ENCODE results near the gene GPR162. TPM values are rescaled to one million over a fixed set of nuclear protein-coding genes. Genes with fewer than 3 reads are reported as not detected.

The GPR162 gene
- total and polyA plus RNA-seq, 10 of the 15 experiments (the other 5 are each of a cell fraction or from before 2014, with no cell fraction given): not detected

- 83% methylated on average over 14 of the region's 14 CpGs for WGBS (ENCODE audit: insufficient coverage, insufficient replicate concordance, low lambda C conversion rate, missing lambda C conversion rate)
- Histone ChIP-seq H3K79me2 (ENCODE audit: control insufficient read depth, insufficient read depth, low read length) (peaks cover 25% of the 10 kb centered on the region), H3K36me3 (ENCODE audit: control insufficient read depth in 2 of 2, insufficient read depth in 2 of 2, low read length in 1 of 2) (peaks cover 31 to 32% of the 10 kb centered on the region in 2 experiments), H3K4me3 (no peak overlapping the region), H3K27ac (ENCODE audit: control insufficient read depth, insufficient read depth) (no peak overlapping the region), H3K4me1 (ENCODE audit: control insufficient read depth, insufficient read depth, low read length) (peaks cover 9% of the 10 kb centered on the region; the same call in 1 of the 2 replicates), H2AFZ (ENCODE audit: control insufficient read depth, low read depth, low read length) (no peak overlapping the region), H3K27me3 (replicated peaks in 1 of 2; ENCODE audit: control insufficient read depth in 2 of 2, insufficient read depth in 2 of 2, low read length in 1 of 2) (no peaks in the 10 kb centered on the region), H3K9me3 (replicated peaks; ENCODE audit: control insufficient read depth, insufficient read depth, low read length) (no peaks in the 10 kb centered on the region), H3K9ac (ENCODE audit: control insufficient read depth, insufficient read depth, low read length) (no peak overlapping the region), H3K4me2 (ENCODE audit: control insufficient read depth, insufficient read depth) (no peak overlapping the region), H4K20me1 (ENCODE audit: control insufficient read depth, insufficient read depth) (no peaks in the 10 kb centered on the region)
- ChIA-PET RAD21 (ENCODE audit: unreplicated experiment) (interaction anchor here (5.6 kb wide), 1 partner anchor 18 kb away, joined by 41 read pairs; the partner anchor contains the start of gene SPSB2), POLR2A (interaction anchor here (5.0 to 8.9 kb wide), 2 partner anchors 12 to 17 kb away, joined by 52 to 84 read pairs; partner anchors contain the start of genes SPSB2 and TPI1), CTCF (interaction anchor here (9.9 kb wide), 1 partner anchor 14 kb away, joined by 173 read pairs; the partner anchor contains the start of genes SPSB2 and TPI1), SMC1A (ENCODE audit: uncharacterized antibody, unreplicated experiment) (interaction anchor here (4.8 kb wide), 1 partner anchor 12 kb away, joined by 42 read pairs; the partner anchor contains the start of gene TPI1)
- ATAC-seq: no peak
- in situ Hi-C loops (cut with MboI): no loop called here
- BruUV-seq (replicated peaks): no TSS peak
- intact Hi-C loops (cut with micrococcal nuclease; ENCODE audit: unreplicated experiment): no loop called here
- TF ChIP-seq JUND (IDR thresholded peaks at IDR 0.05; ENCODE audit: low read depth, low read length) (no peak), CHD1 (IDR thresholded peaks at IDR 0.05; ENCODE audit: low read depth, low read length) (no peak)
- DNase-seq (ENCODE audit: low read depth, low spot score): no peak
- FAIRE-seq: no peak
These were observed 33.7 kb downstream of the GPR162 start for GRCh38 chr12:6855322-6855721.

- no peak overlapping the region for H3K4me3 ChIP-seq
- intact Hi-C loops (cut with micrococcal nuclease; ENCODE audit: unreplicated experiment) (no loop called here), in situ Hi-C loops (cut with MboI) (no loop called here)
- DNase-seq (ENCODE audit: low read depth, low spot score): no peak
- H4K20me1 ChIP-seq (ENCODE audit: control insufficient read depth, insufficient read depth): no peaks in the 10 kb centered on the region
- ChIA-PET CTCF (interaction anchor here (1.5 kb wide), 1 partner anchor 23 kb away, joined by 3 read pairs; no protein-coding TSS in a partner anchor), SMC1A (ENCODE audit: uncharacterized antibody, unreplicated experiment) (no interaction called here), POLR2A (interaction anchor here (1.4 kb wide), 1 partner anchor 10 kb away, joined by 3 read pairs; no protein-coding TSS in a partner anchor), RAD21 (ENCODE audit: unreplicated experiment) (no interaction called here)
- no peak for FAIRE-seq
- 63% methylated on average over 2 of the region's 2 CpGs for WGBS (ENCODE audit: insufficient coverage, insufficient replicate concordance, low lambda C conversion rate, missing lambda C conversion rate)
- H3K4me2 ChIP-seq (ENCODE audit: control insufficient read depth, insufficient read depth): no peak overlapping the region
- BruUV-seq (replicated peaks): no TSS peak
- peaks cover 8% of the 10 kb centered on the region for H3K79me2 ChIP-seq (ENCODE audit: control insufficient read depth, insufficient read depth, low read length)
- H3K27me3 ChIP-seq (replicated peaks in 1 of 2; ENCODE audit: control insufficient read depth in 2 of 2, insufficient read depth in 2 of 2, low read length in 1 of 2): no peaks in the 10 kb centered on the region
- no peak overlapping the region for H2AFZ ChIP-seq (ENCODE audit: control insufficient read depth, low read depth, low read length)
- no peaks in the 10 kb centered on the region for H3K9me3 ChIP-seq (replicated peaks; ENCODE audit: control insufficient read depth, insufficient read depth, low read length)
- ATAC-seq: no peak
- H3K4me1 ChIP-seq (ENCODE audit: control insufficient read depth, insufficient read depth, low read length): peaks cover 3% of the 10 kb centered on the region; the same call in 1 of the 2 replicates
- H3K36me3 ChIP-seq (ENCODE audit: control insufficient read depth in 2 of 2, insufficient read depth in 2 of 2, low read length in 1 of 2): peaks cover 47 to 50% of the 10 kb centered on the region in 2 experiments
- no peak overlapping the region for H3K9ac ChIP-seq (ENCODE audit: control insufficient read depth, insufficient read depth, low read length)
- H3K27ac ChIP-seq (ENCODE audit: control insufficient read depth, insufficient read depth): no peak overlapping the region
- TF ChIP-seq GABPA (IDR thresholded peaks at IDR 0.05; ENCODE audit: low read depth) (no peak), TARDBP (IDR thresholded peaks at IDR 0.05; ENCODE audit: borderline replicate concordance) (no peak), PAX5 (IDR thresholded peaks at IDR 0.05; ENCODE audit: borderline replicate concordance, low read depth, low read length) (no peak), STAT3 (IDR thresholded peaks at IDR 0.05; ENCODE audit: low read depth, low read length) (no peak), ZNF687 (IDR thresholded peaks at IDR 0.05) (no peak), RELA (IDR thresholded peaks at IDR 0.05; ENCODE audit: borderline replicate concordance, partially characterized antibody) (no peak), EED (IDR thresholded peaks at IDR 0.05; ENCODE audit: low read depth) (no peak)
- TF ChIP-seq, protein P1, sequence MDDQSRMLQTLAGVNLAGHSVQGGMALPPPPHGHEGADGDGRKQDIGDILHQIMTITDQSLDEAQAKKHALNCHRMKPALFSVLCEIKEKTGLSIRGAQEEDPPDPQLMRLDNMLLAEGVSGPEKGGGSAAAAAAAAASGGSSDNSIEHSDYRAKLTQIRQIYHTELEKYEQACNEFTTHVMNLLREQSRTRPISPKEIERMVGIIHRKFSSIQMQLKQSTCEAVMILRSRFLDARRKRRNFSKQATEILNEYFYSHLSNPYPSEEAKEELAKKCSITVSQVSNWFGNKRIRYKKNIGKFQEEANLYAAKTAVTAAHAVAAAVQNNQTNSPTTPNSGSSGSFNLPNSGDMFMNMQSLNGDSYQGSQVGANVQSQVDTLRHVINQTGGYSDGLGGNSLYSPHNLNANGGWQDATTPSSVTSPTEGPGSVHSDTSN (IDR thresholded peaks at IDR 0.05; ENCODE audit: insufficient replicate concordance, low read depth, low read length): no peak
These were observed 37.2 kb downstream of the GPR162 start for GRCh38 chr12:6858799-6859198.

Data from GM12878 (cell line).